ENCODE data around the gene YEATS2. TPM values are rescaled to one million over a fixed set of nuclear protein-coding genes. Genes with fewer than 3 reads are reported as not detected.
A peak's percentile ranks its signal among the peaks of the same experiment; 100 is the strongest.

Gene YEATS2
- total and polyA plus RNA-seq, 2 experiments from 2014 or later, result 15.2 to 72.8 TPM

- no peak for TF ChIP-seq ZNF462 (CRISPR knock-in tag; IDR thresholded peaks at IDR 0.05)
Observed at GRCh38 chr3:183698318-183698751, 738 bp downstream of the YEATS2 start (continued).

GRCh38 chr3:183698756-183699155 is 1.2 kb downstream of the YEATS2 start:
- Mint-ChIP-seq H3K4me1 (peaks cover 33% of the 10 kb centered on the region), H3K36me3 (ENCODE audit: low read depth) (peaks cover 6% of the 10 kb centered on the region), H3K4me3 (peak overlapping the region; percentile 85), H3K27me3 (ENCODE audit: insufficient read depth, low read depth, poor library complexity) (peaks cover 4% of the 10 kb centered on the region), H3K27ac (peak overlapping the region; percentile 57), H3K9me3 (no peaks in the 10 kb centered on the region; the same call in 2 of the 3 replicates)
- Histone ChIP-seq H3K27me3 (ENCODE audit: insufficient read depth) (no peaks in the 10 kb centered on the region), H3K79me2 (replicated peaks; ENCODE audit: insufficient read depth) (peaks cover 58% of the 10 kb centered on the region), H3K9me2 (ENCODE audit: insufficient read depth) (0 out of 2 replicates have a peak, but pooled peaks cover 3% of the 10 kb centered on the region), H3K4me3 (peak overlapping the region; percentile 84), H3K27ac (ENCODE audit: low read depth) (no peak overlapping the region), H2AFZ (no peak overlapping the region), H3F3A (replicated peaks; ENCODE audit: low read depth) (no peaks in the 10 kb centered on the region), H3K4me1 (ENCODE audit: insufficient read depth) (peaks cover 25% of the 10 kb centered on the region; the same call in 1 of the 2 replicates), H3K4me2 (peak overlapping the region; percentile 92), H4K20me1 (replicated peaks; ENCODE audit: insufficient read depth) (peaks cover 9% of the 10 kb centered on the region), H3K36me3 (ENCODE audit: insufficient read depth) (no peaks in the 10 kb centered on the region)
- DNase-seq (ENCODE audit: low spot score) (peak; percentile 30), ATAC-seq (peak; percentile 15)
- TF ChIP-seq STAT1 (IDR thresholded peaks at IDR 0.05; ENCODE audit: unreplicated experiment), result no peak
- TF ChIP-seq REST (IDR thresholded peaks at IDR 0.05; ENCODE audit: unreplicated experiment), result no peak
- no peak for TF ChIP-seq ZNF331 (CRISPR knock-in tag; IDR thresholded peaks at IDR 0.05; ENCODE audit: low read depth)
- TF ChIP-seq EZH2phosphoT487 (IDR thresholded peaks at IDR 0.05; ENCODE audit: unreplicated experiment), result no peak
- TF ChIP-seq EZH2 (IDR thresholded peaks at IDR 0.05; ENCODE audit: low read depth, unreplicated experiment), result no peak
- no peak for TF ChIP-seq ETS1 (IDR thresholded peaks at IDR 0.05)
- TF ChIP-seq POLR2AphosphoS5 (IDR thresholded peaks at IDR 0.05; ENCODE audit: low read depth), result no peak
- no peak for TF ChIP-seq NANOG (IDR thresholded peaks at IDR 0.05; ENCODE audit: borderline replicate concordance)
- TF ChIP-seq CTCF (conservative IDR thresholded peaks at IDR 0.05; ENCODE audit: low read depth in 2 of 2), result no peak
- no peak for TF ChIP-seq CREB1 (CRISPR knock-in tag; IDR thresholded peaks at IDR 0.05; ENCODE audit: low read depth)
- no peak for TF ChIP-seq ZNF114 (CRISPR knock-in tag; IDR thresholded peaks at IDR 0.05)
- no peak for TF ChIP-seq JUNB (IDR thresholded peaks at IDR 0.05; ENCODE audit: unreplicated experiment)

All from GM23338 (cell line).